OCI-LY7 (cell line): ENCODE data around the gene ZNF277.

Experiments used
- CTCF ChIP-seq: fragments of 200-600 bp; sonication (generic); conservative IDR thresholded peaks from 2 replicates; pipeline ENCODE4 v1.5.1; 2014; ENCODE audit warnings: mild to moderate bottlenecking, antibody characterized with exemption, low read length, moderate library complexity, mixed read lengths
- EZH2phosphoT487 ChIP-seq: fragments of 200-600 bp; sonication (generic); IDR thresholded peaks from 2 replicates; pipeline ENCODE4 v1.6.1; 2018; ENCODE audit warnings: low read depth, borderline replicate concordance, mild to moderate bottlenecking, mixed run types, antibody characterized with exemption, low read length, moderate library complexity, mixed read lengths

- TF ChIP-seq CTCF: no peak
- no peak for TF ChIP-seq EZH2phosphoT487
These were observed 29.6 kb upstream of the ZNF277 start for GRCh38 chr7:112176693-112177415.
